ENCODE results near the gene SPATC1L. TPM values are rescaled to one million over a fixed set of nuclear protein-coding genes. Genes with fewer than 3 reads are reported as not detected.
A peak's percentile ranks its signal among the peaks of the same experiment; 100 is the strongest.

Gene SPATC1L
- total RNA-seq, 1 experiment from 2014 or later = 36.0 TPM

DNA sequence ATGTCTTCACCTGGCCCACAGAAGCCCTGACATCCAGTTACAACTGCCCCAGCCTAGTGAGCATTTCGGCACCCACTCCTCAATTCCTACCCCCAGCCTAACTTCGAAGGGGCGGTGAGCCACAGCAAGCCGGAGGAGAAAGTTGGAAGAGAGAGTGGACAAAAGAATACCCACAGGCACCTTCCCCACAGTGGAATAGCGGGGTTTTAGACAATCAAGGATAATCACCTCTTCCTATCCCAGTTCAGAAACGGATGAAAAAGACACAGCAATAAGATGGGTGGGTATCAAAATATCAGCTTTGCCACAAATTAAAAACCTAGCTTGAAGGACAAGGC lies 45.6 kb upstream of the SPATC1L start:
- H3K4ac ChIP-seq (ENCODE audit: low read depth, low read length) = no peak overlapping the region
- H3K56ac ChIP-seq (ENCODE audit: insufficient read length, low read depth, low read length) = no peak overlapping the region
- TF ChIP-seq, protein P1, sequence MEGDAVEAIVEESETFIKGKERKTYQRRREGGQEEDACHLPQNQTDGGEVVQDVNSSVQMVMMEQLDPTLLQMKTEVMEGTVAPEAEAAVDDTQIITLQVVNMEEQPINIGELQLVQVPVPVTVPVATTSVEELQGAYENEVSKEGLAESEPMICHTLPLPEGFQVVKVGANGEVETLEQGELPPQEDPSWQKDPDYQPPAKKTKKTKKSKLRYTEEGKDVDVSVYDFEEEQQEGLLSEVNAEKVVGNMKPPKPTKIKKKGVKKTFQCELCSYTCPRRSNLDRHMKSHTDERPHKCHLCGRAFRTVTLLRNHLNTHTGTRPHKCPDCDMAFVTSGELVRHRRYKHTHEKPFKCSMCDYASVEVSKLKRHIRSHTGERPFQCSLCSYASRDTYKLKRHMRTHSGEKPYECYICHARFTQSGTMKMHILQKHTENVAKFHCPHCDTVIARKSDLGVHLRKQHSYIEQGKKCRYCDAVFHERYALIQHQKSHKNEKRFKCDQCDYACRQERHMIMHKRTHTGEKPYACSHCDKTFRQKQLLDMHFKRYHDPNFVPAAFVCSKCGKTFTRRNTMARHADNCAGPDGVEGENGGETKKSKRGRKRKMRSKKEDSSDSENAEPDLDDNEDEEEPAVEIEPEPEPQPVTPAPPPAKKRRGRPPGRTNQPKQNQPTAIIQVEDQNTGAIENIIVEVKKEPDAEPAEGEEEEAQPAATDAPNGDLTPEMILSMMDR (conservative IDR thresholded peaks at IDR 0.05) = no peak
- no peak overlapping the region for H4K8ac ChIP-seq (replicated peaks; ENCODE audit: insufficient read length, low read depth, low read length)
- H3K27ac ChIP-seq (ENCODE audit: insufficient read length, low read depth, low read length) = no peak overlapping the region
- no peaks in the 10 kb centered on the region for H3K23me2 ChIP-seq (ENCODE audit: insufficient read length, low read depth, low read length, poor library complexity, severe bottlenecking)
- no peak for DNase-seq
- Mint-ChIP-seq H3K9me3 (peaks cover 50 to 57% of the 10 kb centered on the region in 2 experiments), H3K27ac (no peak overlapping the region), H3K36me3 (ENCODE audit: insufficient read depth in 1 of 3, low read depth in 3 of 3) (peaks cover 72 to 85% (median 82%) of the 10 kb centered on the region in 3 experiments), H3K27me3 (ENCODE audit: low read depth) (peaks cover 12% of the 10 kb centered on the region), H3K4me3 (peak overlapping the region; percentile 87 to 93), H3K4me1 (peaks cover 20 to 23% of the 10 kb centered on the region in 2 experiments)
- H3K79me2 ChIP-seq (ENCODE audit: insufficient read depth, low read length) = peaks cover 12% of the 10 kb centered on the region
- peaks cover 7% of the 10 kb centered on the region for H3K9me3 ChIP-seq (ENCODE audit: control insufficient read depth, low read depth, low read length)
- no peak overlapping the region for H3T11ph ChIP-seq (ENCODE audit: low read length)
- no peak overlapping the region for H4K5ac ChIP-seq (ENCODE audit: insufficient read length, low read depth, low read length)
- H3K27me3 ChIP-seq (ENCODE audit: insufficient read depth, low read length) = no peaks in the 10 kb centered on the region
- H2AFZ ChIP-seq (ENCODE audit: low read length) = no peak overlapping the region
- H3K14ac ChIP-seq (ENCODE audit: insufficient read depth, low read length) = no peak overlapping the region
- no peak overlapping the region for H3K18ac ChIP-seq (ENCODE audit: insufficient read length, low read depth, low read length)
- H2AK5ac ChIP-seq (ENCODE audit: insufficient read length, low read length) = no peak overlapping the region
- no CpG with 5 or more reads among the region's 6 CpGs for WGBS (ENCODE audit: extremely low coverage, insufficient read length, low lambda C conversion rate)
- H3K23ac ChIP-seq (ENCODE audit: insufficient read length, low read depth, low read length) = no peak overlapping the region
- no peak overlapping the region for H2BK12ac ChIP-seq (ENCODE audit: insufficient read length, low read depth, low read length)
- no peak overlapping the region for H4K91ac ChIP-seq (ENCODE audit: insufficient read length, low read depth, low read length)
- no peaks in the 10 kb centered on the region for H3K4me1 ChIP-seq (ENCODE audit: insufficient read depth, low read length)
- no peak overlapping the region for H2BK5ac ChIP-seq (ENCODE audit: insufficient read length, low read length)
- no peak overlapping the region for H3K9ac ChIP-seq (ENCODE audit: extremely low read depth, insufficient read length, low read length)
- H3K79me1 ChIP-seq (ENCODE audit: insufficient read depth, low read depth, low read length, poor library complexity, severe bottlenecking) = peaks cover 4% of the 10 kb centered on the region
- H2BK15ac ChIP-seq (ENCODE audit: low read depth, low read length) = no peak overlapping the region
- H2BK120ac ChIP-seq (ENCODE audit: low read depth, low read length, poor library complexity, severe bottlenecking) = no peak overlapping the region
- H4K20me1 ChIP-seq (ENCODE audit: control insufficient read depth, insufficient read depth, insufficient read length) = peaks cover 3% of the 10 kb centered on the region
- peak overlapping the region; percentile 51 for H3K4me2 ChIP-seq (ENCODE audit: insufficient read depth, insufficient read length, low read length)
- H2BK20ac ChIP-seq (ENCODE audit: low read depth, low read length, poor library complexity, severe bottlenecking) = no peak overlapping the region

All from H9 (cell line).